GM19193 (cell line): ENCODE results near the gene PGS1.

ENCODE experiments used
- POLR2A ChIP-seq: IDR thresholded peaks from 4 replicates; pipeline ENCODE4 v1.6.1; 2011; ENCODE audit not compliant: insufficient read depth, insufficient read length; ENCODE audit errors: extremely low read depth

The PGS1 gene

GRCh38 chr17:78466786-78467715 lies 88.6 kb downstream of the PGS1 start:
- no peak for TF ChIP-seq POLR2A

GRCh38 chr17:78468366-78468765 lies 89.9 kb downstream of the PGS1 start:
- TF ChIP-seq POLR2A = no peak

GRCh38 chr17:78469443-78469842 lies 91.0 kb downstream of the PGS1 start:
- TF ChIP-seq POLR2A = no peak

- TF ChIP-seq POLR2A = no peak
Observed at GRCh38 chr17:78471635-78472034, 93.2 kb downstream of the PGS1 start.

GRCh38 chr17:78472035-78472905 lies 93.8 kb downstream of the PGS1 start:
- no peak for TF ChIP-seq POLR2A

- no peak for TF ChIP-seq POLR2A
Observed at GRCh38 chr17:78473951-78474613, 95.6 kb downstream of the PGS1 start.
